Lower leg skin (tissue), 3 donors: ENCODE data around the gene FAM25C.
"Not testable (repeated sequence)": the region's sequence is repeated elsewhere in the genome, so short reads cannot be mapped to it uniquely, and the experiment has no call there.

Source experiments
- CTCF ChIP-seq, 3 donors: fragments of 450-650 bp; IDR thresholded peaks; one replicate each; pipeline ENCODE4 v1.5.1; 2016; ENCODE audit warnings: antibody characterized with exemption in 3 of 3, mild to moderate bottlenecking in 3 of 3, moderate library complexity in 2 of 3
- POLR2A ChIP-seq, 2 donors: fragments of 450-650 bp; IDR thresholded peaks; one replicate each; pipeline ENCODE4 v1.6.1; 2016 to 2017; ENCODE audit warnings: antibody characterized with exemption in 2 of 2, mild to moderate bottlenecking in 1 of 2, moderate library complexity in 1 of 2

GRCh38 chr10:47975409-47975808, 24.2 kb downstream of the FAM25C start:
- TF ChIP-seq CTCF, POLR2A (IDR thresholded peaks at IDR 0.05): not testable (repeated sequence)
